Measurements from ENCODE around the gene LRRC56.
A peak's percentile ranks its signal among the peaks of the same experiment; 100 is the strongest.

The LRRC56 gene

GRCh38 chr11:560305-561147, 23.2 kb downstream of the LRRC56 start, which contains the start of the genes LMNTD2 and RASSF7:
Gene LMNTD2, minus strand, starts transcription at chr11:560738. Its CDS starts 22 bp downstream, at chr11:560716.
Gene RASSF7, plus strand, starts transcription at chr11:560970. Its CDS starts 799 bp downstream, at chr11:561769.
- H3K27ac ChIP-seq, result peak within 1 kb of the TSS; percentile 89
- peak; percentile 98 for DNase-seq (ENCODE audit: low spot score)
- ChIA-PET CTCF (no interaction called here), POLR2A (ENCODE audit: low non-redundant PET) (no interaction called here)
- no peak for TF ChIP-seq CTCF (conservative IDR thresholded peaks at IDR 0.05; ENCODE audit: low read depth)

- no peak for TF ChIP-seq CTCF (conservative IDR thresholded peaks at IDR 0.05; ENCODE audit: low read depth)
- peak; percentile 69 for DNase-seq (ENCODE audit: low spot score)
- POLR2A ChIA-PET (ENCODE audit: low non-redundant PET), result no interaction called here
- CTCF ChIA-PET, result interaction anchor here (0.6 kb wide), 1 partner anchor 1604 kb away, joined by 4 read pairs; no protein-coding TSS in a partner anchor
- H3K27ac ChIP-seq, result peak overlapping the region; percentile 89
Observed at GRCh38 chr11:561148-562003, 24.0 kb downstream of the LRRC56 start.

- ChIA-PET POLR2A (ENCODE audit: low non-redundant PET) (no interaction called here), CTCF (interaction anchor here (0.6 kb wide), 1 partner anchor 1603 kb away, joined by 4 read pairs; no protein-coding TSS in a partner anchor)
- no peak for DNase-seq (ENCODE audit: low spot score)
- TF ChIP-seq CTCF (conservative IDR thresholded peaks at IDR 0.05; ENCODE audit: low read depth), result no peak
- H3K27ac ChIP-seq, result peak overlapping the region; percentile 89
Observed at GRCh38 chr11:562046-562645, 24.8 kb downstream of the LRRC56 start.

- POLR2A ChIA-PET (ENCODE audit: low non-redundant PET), result no interaction called here
- no peak for TF ChIP-seq CTCF (conservative IDR thresholded peaks at IDR 0.05; ENCODE audit: low read depth)
- no peak for DNase-seq (ENCODE audit: low spot score)
- CTCF ChIA-PET, result interaction anchor here (0.6 to 1.5 kb wide), 2 partner anchors 8 to 184 kb away, joined by 3 to 12 read pairs; no protein-coding TSS in a partner anchor
- H3K27ac ChIP-seq, result peak overlapping the region; percentile 86
Observed at GRCh38 chr11:563066-563811, 25.9 kb downstream of the LRRC56 start.

- POLR2A ChIA-PET (ENCODE audit: low non-redundant PET), result interaction anchor here (0.6 kb wide), 1 partner anchor 9 kb away, joined by 3 read pairs; no protein-coding TSS in a partner anchor
- H3K27ac ChIP-seq, result peak overlapping the region; percentile 86
- CTCF ChIA-PET, result interaction anchor here (0.6 to 1.5 kb wide), 2 partner anchors 9 to 184 kb away, joined by 3 to 12 read pairs; no protein-coding TSS in a partner anchor
- no peak for TF ChIP-seq CTCF (conservative IDR thresholded peaks at IDR 0.05; ENCODE audit: low read depth)
- DNase-seq (ENCODE audit: low spot score), result no peak
Observed at GRCh38 chr11:563812-564578, 26.7 kb downstream of the LRRC56 start.
